Brain microvascular endothelial cell (primary cell): Measurements from ENCODE around the gene RND2.

Experiments used
- DNase-seq: peaks from one replicate; pipeline ENCODE4 v3.0.0-alpha.2; 2020
- H3K27ac ChIP-seq: fragments of 250-450 bp; sonication (Bioruptor Pico); 2 replicates; pipeline ENCODE4 v1.5.1; 2020; ENCODE audit warnings: mild to moderate bottlenecking, moderate library complexity
- H3K27me3 ChIP-seq: fragments of 250-450 bp; sonication (Bioruptor Pico); replicated peaks from 2 replicates; pipeline ENCODE4 v1.5.1; 2020; ENCODE audit warnings: mild to moderate bottlenecking
- H3K36me3 ChIP-seq: fragments of 250-450 bp; sonication (Bioruptor Pico); replicated peaks from 2 replicates; pipeline ENCODE4 v1.5.1; 2020; ENCODE audit warnings: mild to moderate bottlenecking
- H3K4me3 ChIP-seq: 2 replicates; pipeline ENCODE4 v1.5.1; 2011; ENCODE audit warnings: low read depth, mild to moderate bottlenecking, control low read depth, low read length, moderate library complexity
- in situ Hi-C: cut with HindIII; loops from 2 replicates; pipeline ENCODE4 v1.10.0; 2017; ENCODE audit warnings: low sequenced_read_pairs, low pct_ligation_motif_present
- TF ChIP-seq, protein P1 (sequence below): IDR thresholded peaks from 2 replicates; pipeline ENCODE4 v1.5.1; 2011; ENCODE audit warnings: low read depth, mild to moderate bottlenecking, moderate library complexity, low read length, control low read depth, inconsistent platforms; ENCODE audit errors: missing control alignments

Gene RND2

DNA sequence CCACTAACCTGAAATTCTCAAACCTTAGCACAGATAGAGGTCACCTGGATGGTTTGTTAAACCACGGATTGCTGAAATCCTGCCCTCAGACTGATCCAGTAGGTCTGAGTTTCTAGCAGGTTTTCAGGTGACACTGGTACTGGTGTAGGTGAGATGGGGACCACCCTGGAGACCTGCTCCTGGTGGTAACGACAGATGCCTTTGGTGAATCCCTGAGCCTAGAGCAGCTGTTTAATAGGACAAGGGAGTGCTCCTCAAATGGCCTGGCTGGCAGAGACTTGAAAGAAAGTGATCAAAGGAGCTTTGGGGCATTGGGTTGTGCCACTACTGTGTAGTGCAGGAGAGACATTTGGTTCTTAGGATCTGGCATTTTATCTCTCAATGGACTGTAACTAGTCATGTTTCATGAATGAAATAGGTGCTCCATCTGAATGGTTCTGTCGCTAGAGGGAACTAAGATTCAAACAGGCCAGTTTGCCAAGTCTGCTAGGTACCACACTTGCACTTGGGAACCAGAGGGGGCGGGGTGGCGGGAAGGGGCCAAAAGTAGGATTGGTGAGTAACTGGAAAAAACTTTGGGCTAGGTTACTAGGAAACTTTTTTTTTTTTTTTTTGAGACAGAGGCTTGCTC, 21.4 kb upstream of the RND2 start:
- Histone ChIP-seq H3K27ac (no peak overlapping the region), H3K36me3 (peaks cover 47% of the 10 kb centered on the region)
- TF ChIP-seq, protein P1, sequence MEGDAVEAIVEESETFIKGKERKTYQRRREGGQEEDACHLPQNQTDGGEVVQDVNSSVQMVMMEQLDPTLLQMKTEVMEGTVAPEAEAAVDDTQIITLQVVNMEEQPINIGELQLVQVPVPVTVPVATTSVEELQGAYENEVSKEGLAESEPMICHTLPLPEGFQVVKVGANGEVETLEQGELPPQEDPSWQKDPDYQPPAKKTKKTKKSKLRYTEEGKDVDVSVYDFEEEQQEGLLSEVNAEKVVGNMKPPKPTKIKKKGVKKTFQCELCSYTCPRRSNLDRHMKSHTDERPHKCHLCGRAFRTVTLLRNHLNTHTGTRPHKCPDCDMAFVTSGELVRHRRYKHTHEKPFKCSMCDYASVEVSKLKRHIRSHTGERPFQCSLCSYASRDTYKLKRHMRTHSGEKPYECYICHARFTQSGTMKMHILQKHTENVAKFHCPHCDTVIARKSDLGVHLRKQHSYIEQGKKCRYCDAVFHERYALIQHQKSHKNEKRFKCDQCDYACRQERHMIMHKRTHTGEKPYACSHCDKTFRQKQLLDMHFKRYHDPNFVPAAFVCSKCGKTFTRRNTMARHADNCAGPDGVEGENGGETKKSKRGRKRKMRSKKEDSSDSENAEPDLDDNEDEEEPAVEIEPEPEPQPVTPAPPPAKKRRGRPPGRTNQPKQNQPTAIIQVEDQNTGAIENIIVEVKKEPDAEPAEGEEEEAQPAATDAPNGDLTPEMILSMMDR = no peak

DNA sequence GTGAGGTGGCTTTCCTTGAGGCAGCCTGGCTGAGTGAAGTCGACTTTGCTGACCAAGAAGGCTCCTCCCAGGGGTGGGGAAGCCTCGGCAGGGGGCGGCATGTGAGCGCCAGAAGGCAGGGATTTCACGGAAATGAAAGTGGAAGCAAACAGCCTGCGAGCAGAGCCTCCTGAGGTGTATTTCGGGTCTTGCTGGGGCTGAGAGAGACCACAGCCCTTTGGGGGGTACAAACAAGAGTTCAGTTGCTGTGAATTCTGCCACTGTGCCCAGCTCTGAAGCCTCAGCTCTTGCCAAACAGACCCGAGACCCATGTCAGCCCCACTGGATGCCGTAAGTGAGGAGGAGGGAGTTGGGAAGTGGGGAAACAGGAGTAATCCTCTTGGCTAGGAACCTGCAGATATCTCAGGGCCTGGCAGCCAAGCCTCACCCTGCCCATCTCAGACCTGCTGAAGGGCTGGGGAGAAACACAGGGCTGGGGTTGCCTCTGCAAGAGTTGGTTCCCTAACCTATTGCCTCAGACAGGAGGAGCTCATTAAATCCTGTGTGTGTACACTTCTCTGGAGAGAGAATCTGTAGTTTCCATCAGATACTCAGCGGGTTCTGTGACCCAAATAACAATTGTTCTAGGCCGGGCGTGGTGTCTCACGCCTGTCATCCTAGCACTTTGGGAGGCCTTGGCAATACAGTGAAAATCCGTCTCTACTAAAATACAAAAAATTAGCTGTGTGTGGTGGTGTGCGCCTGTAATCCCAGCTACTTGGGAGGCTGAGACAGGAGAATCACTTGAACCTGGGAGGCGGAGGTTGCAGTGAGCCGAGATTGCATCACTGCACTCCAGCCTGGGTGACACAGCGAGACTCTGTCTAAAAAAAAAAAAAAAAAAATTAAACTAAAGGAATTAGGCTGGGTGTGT, 18.1 kb upstream of the RND2 start, which contains the start of gene IFI35:
Gene IFI35 (plus strand): TSS at position 146 of the 913 bp plus-strand sequence. CDS start 164 bp downstream, at position 310.
- Histone ChIP-seq H3K4me3 (peak within 1 kb of the TSS; percentile 69), H3K27me3 (no peaks in the 10 kb centered on the region), H3K27ac (peak within 1 kb of the TSS; percentile 81), H3K36me3 (peaks cover 23% of the 10 kb centered on the region)
- TF ChIP-seq, protein P1 = peak; percentile 44
- DNase-seq = peak; percentile 83
- in situ Hi-C loops = no loop called here

More for the DNA sequence above, 21.4 kb upstream of the RND2 start:
- in situ Hi-C loops = no loop called here
- no peak for DNase-seq
- Histone ChIP-seq H3K4me3 (no peak overlapping the region), H3K27me3 (no peaks in the 10 kb centered on the region)

DNA sequence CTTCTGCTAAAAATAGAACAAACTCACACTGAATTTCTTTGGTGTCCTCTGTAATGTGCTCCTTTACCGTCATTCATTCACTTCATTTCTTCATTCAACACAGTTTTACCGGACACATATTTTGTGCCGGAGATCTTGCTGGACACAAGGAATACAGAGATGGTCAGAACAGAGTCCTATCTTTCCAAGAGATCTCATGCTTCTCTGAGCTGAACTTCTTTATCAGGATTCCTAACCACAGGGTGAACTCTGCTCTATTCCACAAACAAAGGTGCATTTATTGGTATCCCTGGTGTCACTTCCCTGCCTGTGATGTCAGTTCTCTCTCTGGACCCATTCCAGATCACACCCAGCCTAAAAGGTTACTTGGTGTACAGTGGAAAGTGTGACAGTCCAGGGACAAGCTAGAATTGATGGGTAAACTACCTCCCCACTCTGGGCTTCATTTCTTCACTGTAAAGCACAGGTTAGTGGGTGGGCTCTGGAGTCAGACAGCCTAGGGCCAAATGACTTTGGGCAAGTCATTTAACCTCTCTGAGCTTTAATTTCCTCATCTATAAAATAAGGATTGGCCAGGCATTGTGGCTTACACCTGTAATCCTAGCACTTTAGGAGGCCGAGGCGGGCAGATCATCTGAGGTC, 14.2 kb upstream of the RND2 start:
- no peak overlapping the region for H3K27ac ChIP-seq
- H3K4me3 ChIP-seq = no peak overlapping the region
- DNase-seq = no peak
- H3K36me3 ChIP-seq = peaks cover 27% of the 10 kb centered on the region
- in situ Hi-C loops = no loop called here
- TF ChIP-seq, protein P1 = no peak
- no peaks in the 10 kb centered on the region for H3K27me3 ChIP-seq

DNA sequence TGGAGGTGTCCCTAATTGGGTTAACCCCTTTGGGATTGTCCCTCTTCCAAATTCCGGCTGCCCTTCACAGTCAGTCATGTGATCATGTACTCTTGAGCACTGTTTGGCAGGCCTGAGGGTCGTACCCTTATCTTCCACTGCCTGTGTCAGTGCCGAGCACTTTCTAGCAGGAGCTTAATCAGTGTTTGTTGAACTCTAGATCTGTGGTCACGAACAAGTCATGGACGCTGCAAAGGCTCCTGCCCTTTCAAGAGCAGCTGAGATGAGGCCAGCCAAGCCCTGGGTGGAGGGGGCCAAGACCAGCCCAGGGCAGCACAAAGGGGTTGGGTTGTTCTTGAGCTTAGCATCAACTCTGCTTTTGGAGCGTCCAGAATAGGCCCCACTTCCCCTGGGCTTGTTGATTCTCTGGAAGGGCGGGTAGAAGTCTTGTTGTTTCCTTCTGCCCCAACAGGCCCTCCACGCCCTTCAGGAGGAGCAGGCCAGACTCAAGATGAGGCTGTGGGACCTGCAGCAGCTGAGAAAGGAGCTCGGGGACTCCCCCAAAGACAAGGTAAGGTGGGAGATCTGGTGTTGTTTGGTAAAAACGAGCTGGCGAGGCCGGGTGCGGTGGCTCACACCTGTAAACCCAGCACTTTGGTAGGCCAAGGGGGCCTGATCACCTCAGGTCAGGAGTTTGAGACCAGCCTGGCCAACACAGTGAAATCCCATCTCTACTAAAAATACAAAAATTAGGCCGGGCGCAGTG, 13.1 kb upstream of the RND2 start:
- in situ Hi-C loops = no loop called here
- TF ChIP-seq, protein P1 = no peak
- Histone ChIP-seq H3K27ac (no peak overlapping the region), H3K27me3 (no peaks in the 10 kb centered on the region), H3K4me3 (no peak overlapping the region), H3K36me3 (peaks cover 36% of the 10 kb centered on the region)
- DNase-seq = no peak

DNA sequence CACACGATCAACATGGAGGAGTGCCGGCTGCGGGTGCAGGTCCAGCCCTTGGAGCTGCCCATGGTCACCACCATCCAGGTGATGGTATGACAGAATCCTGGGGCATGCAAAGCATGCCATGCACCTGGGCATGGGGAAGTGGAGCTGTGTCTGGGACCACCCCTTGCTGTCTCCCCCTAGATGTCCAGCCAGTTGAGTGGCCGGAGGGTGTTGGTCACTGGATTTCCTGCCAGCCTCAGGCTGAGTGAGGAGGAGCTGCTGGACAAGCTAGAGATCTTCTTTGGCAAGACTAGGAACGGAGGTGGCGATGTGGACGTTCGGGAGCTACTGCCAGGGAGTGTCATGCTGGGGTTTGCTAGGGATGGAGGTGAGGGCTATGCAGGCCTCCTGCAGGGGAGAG, 11.7 kb upstream of the RND2 start:
- no peak overlapping the region for H3K27ac ChIP-seq
- TF ChIP-seq, protein P1 = no peak
- H3K27me3 ChIP-seq = no peaks in the 10 kb centered on the region
- DNase-seq = no peak
- peaks cover 43% of the 10 kb centered on the region for H3K36me3 ChIP-seq
- in situ Hi-C loops = no loop called here
- no peak overlapping the region for H3K4me3 ChIP-seq
